T-helper 2 cell treated with Interferon-gamma antibody and Interleukin-4, amounts not matched to agents 100 ng/mL and 5 ng/mL, for 36 hours (primary cell): ENCODE measurements around the gene GAS7. TPM values are rescaled to one million over a fixed set of nuclear protein-coding genes. Genes with fewer than 3 reads are reported as not detected.

Source experiments
- total RNA-seq: library from RNA; stranded (reverse); gene quantifications from 2 replicates; pipeline ENCODE4 v1.2.3, GENCODE V29; 2022

Gene GAS7
- total RNA-seq, 1 donor from 2014 or later, result 0.30 TPM

Other genes with a start within 250 kb of the GAS7 start
- gene MYH13, start 174.4 kb upstream of the GAS7 start, total RNA-seq, result not detected in 2 replicates
- gene MYH8, start 223.3 kb upstream of the GAS7 start, total RNA-seq, result not detected in 2 replicates